Cardiac muscle cell (in vitro differentiated cells and primary cell): ENCODE measurements around the gene ESAM. TPM values are rescaled to one million over a fixed set of nuclear protein-coding genes. Genes with fewer than 3 reads are reported as not detected.

Experiments
- DNase-seq, 2 donors: peaks; one replicate each; pipeline versions ENCODE4 v3.0.0 to v3.0.0-alpha.2; 2010 to 2017; ENCODE audit warnings: low read depth in 1 of 2, low spot score in 1 of 2
- H3K27ac ChIP-seq: fragments of 200-600 bp; sonication (generic); 2 replicates; pipeline ENCODE4 v1.5.1; 2016
- H3K27me3 ChIP-seq: fragments of 200-600 bp; sonication (generic); 2 replicates; pipeline ENCODE4 v1.6.0; 2016; ENCODE audit warnings: control low read depth
- H3K36me3 ChIP-seq: fragments of 200-600 bp; sonication (generic); 2 replicates; pipeline ENCODE4 v1.5.1; 2016; ENCODE audit warnings: control low read depth
- H3K4me1 ChIP-seq: fragments of 200-600 bp; sonication (generic); 2 replicates; pipeline ENCODE4 v1.8.1; 2017; ENCODE audit warnings: low read depth, mild to moderate bottlenecking, mixed run types
- H3K4me3 ChIP-seq: fragments of 200-600 bp; sonication (generic); 2 replicates; pipeline ENCODE4 v1.5.1; 2016; ENCODE audit warnings: mild to moderate bottlenecking
- H3K9me3 ChIP-seq: fragments of 200-600 bp; sonication (generic); 2 replicates; pipeline ENCODE4 v1.5.1; 2017; ENCODE audit warnings: low read depth, mild to moderate bottlenecking, control low read depth
- polyA plus RNA-seq: library from polyadenylated mRNA; unstranded; fragments of >200 nt; fragmentation: Nextera tagmentation; extraction: Ambion mirVana; gene quantifications from 2 replicates; pipeline ENCODE4 v1.2.1, GENCODE V29; 2016
- total RNA-seq: library from RNA; depleted of rRNA; stranded (reverse); fragments of >200 nt; gene quantifications from 2 replicates; pipeline ENCODE4 v1.2.3, GENCODE V29; 2016
- TF ChIP-seq, protein P1 (sequence below): IDR thresholded peaks from 2 replicates; pipeline ENCODE4 v1.5.1; 2012; ENCODE audit warnings: low read depth, mild to moderate bottlenecking, low read length

ESAM gene
- total and polyA plus RNA-seq, 2 experiments from 2014 or later, result 1.8 to 3.3 TPM

DNA sequence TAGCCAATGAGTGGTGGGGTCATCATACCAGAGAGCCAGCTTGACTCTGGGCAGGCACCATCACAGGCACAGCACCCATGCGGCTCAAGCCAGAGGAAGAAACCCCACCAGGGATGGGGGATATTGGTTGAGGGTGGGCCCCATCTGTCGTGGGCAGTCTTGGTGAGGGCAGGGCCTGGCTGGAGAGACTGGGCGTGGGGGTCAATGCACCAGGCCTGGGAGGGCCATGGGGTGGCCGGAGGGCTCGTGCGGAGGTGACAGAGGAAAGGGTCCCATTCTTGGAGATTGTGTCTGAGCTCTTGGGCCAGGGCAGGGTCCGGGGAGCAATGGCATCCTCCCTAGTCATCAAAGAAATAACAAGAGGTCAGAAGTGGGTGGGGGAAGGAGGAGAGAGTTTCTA lies 8.5 kb downstream of the ESAM start:
- no peaks in the 10 kb centered on the region for H3K9me3 ChIP-seq
- H3K27ac ChIP-seq, result no peak overlapping the region
- DNase-seq, result no peak
- no peak overlapping the region for H3K4me3 ChIP-seq
- TF ChIP-seq, protein P1, sequence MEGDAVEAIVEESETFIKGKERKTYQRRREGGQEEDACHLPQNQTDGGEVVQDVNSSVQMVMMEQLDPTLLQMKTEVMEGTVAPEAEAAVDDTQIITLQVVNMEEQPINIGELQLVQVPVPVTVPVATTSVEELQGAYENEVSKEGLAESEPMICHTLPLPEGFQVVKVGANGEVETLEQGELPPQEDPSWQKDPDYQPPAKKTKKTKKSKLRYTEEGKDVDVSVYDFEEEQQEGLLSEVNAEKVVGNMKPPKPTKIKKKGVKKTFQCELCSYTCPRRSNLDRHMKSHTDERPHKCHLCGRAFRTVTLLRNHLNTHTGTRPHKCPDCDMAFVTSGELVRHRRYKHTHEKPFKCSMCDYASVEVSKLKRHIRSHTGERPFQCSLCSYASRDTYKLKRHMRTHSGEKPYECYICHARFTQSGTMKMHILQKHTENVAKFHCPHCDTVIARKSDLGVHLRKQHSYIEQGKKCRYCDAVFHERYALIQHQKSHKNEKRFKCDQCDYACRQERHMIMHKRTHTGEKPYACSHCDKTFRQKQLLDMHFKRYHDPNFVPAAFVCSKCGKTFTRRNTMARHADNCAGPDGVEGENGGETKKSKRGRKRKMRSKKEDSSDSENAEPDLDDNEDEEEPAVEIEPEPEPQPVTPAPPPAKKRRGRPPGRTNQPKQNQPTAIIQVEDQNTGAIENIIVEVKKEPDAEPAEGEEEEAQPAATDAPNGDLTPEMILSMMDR, result no peak
- H3K4me1 ChIP-seq, result no peaks in the 10 kb centered on the region
- H3K27me3 ChIP-seq, result peaks cover 98% of the 10 kb centered on the region
- H3K36me3 ChIP-seq, result no peaks in the 10 kb centered on the region

DNA sequence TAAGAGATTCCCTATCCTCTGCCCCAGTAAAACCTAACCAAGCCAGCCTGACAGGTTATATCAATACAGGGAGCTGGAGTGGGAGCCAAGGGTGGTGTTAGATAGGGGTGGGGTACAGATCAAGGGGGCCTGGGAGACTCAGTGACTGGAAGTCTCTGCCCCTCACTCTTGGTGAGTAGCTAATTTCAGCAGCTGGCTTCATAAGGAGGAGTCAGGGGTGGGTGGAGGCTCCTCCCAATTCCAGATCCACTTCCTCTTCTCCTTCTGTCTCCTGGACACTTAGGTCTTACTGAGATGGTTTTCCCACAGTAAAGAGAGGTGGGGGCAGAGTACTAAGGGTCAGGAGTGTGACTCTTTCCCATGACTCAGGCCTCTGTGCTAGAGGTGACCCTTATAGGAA lies 8.9 kb downstream of the ESAM start:
- H3K27me3 ChIP-seq, result peaks cover 98% of the 10 kb centered on the region
- TF ChIP-seq, protein P1, result no peak
- H3K27ac ChIP-seq, result no peak overlapping the region
- DNase-seq, result no peak
- no peak overlapping the region for H3K4me3 ChIP-seq
- no peaks in the 10 kb centered on the region for H3K36me3 ChIP-seq
- H3K9me3 ChIP-seq, result no peaks in the 10 kb centered on the region
- no peaks in the 10 kb centered on the region for H3K4me1 ChIP-seq

DNA sequence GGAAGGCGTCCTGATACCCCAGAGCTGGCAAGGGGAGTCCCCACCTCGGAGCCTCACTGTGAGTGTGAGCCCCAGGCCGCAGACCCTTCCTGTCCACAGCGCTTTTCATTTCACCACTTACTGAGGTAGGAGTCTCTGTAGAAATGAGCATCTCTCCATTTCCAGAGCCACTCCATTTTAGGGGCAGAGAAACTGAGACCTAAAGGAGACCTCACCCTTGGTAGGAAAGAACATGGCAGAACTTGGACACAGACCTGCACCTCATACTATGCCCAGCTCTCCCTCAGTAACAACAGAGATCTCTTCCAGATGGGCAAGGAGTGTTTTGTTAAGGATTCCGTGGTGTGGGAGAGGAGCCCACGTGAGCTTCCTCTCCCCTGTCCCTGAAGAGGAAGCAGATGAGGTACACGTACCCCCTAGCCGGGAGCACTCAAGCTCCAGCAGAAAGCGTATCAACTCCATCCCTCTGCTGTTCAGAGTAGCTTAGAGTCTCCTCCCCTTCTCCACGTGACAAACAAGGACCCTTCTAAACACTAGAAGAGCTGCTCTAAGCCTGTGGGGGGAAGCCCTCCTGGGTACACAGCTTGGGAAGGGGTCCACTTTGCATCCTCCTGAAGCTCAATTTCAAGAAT lies 9.5 kb downstream of the ESAM start:
- peaks cover 98% of the 10 kb centered on the region for H3K27me3 ChIP-seq
- DNase-seq, result no peak
- H3K27ac ChIP-seq, result no peak overlapping the region
- H3K36me3 ChIP-seq, result no peaks in the 10 kb centered on the region
- TF ChIP-seq, protein P1, result no peak
- H3K9me3 ChIP-seq, result no peaks in the 10 kb centered on the region
- H3K4me3 ChIP-seq, result no peak overlapping the region
- H3K4me1 ChIP-seq, result no peaks in the 10 kb centered on the region

DNA sequence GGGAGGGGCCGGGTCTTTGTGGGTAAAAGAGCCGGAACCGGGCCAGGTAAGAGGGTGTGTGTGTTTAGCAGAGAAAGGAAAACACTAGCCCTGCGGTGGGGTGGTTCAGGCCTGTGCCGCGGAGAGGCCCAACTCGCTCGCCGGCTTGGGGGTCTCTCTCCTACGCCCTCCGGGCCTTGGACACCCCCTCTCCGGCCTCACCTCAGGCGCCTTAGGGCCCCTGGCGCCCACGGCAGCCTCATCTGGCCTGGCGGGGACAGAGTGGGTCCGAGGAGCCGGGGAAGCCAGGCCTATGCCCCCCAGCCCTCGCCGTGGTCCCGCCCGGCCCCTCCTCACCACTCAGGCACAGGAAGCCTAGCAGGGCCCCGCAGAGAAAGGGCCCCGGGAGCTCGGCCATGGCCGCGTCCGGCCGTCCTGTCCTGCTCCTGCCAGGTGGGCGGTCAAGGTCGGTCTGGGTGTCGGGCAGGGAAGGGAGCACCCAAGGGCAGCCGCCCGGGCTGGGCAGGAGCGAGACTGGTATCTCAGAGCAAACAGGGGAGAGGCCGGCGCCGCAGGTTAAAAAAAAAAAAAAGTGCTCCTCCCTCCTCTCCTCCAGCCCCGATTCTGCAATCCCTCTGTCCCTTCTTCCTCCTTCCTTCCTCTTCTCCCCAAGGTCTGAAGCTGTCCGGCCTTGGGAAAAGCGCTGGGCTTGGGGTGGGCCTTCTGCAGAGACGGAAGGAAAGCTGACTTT lies 10.2 kb downstream of the ESAM start, which contains the start of gene VSIG2:
TSS of gene VSIG2 (minus strand) at position 515 of the 730 bp plus-strand sequence. CDS start at position 397, 118 bp downstream.
- Histone ChIP-seq H3K27ac (no peak within 1 kb of the TSS), H3K9me3 (no peaks in the 10 kb centered on the region), H3K27me3 (peaks cover 98% of the 10 kb centered on the region), H3K36me3 (no peaks in the 10 kb centered on the region), H3K4me1 (no peaks in the 10 kb centered on the region), H3K4me3 (no peak within 1 kb of the TSS)
- DNase-seq, result no peak
- TF ChIP-seq, protein P1, result no peak

DNA sequence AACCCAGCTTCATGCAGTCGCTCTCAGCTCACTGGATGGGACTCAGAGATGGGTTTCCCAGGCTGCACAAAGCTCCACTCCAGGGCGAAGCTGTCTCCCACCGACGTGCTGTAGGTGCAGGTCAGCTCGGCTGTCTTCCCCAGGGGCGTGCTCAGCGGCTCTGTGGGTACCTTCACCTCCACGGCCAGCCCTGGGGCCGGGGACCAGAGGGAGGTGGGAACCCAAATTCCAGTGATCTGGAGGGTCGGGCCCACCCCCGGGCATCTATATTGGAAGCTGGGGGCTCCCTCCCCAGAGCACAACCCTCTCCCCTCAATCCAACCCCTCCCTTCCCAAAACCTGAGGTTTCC lies 10.7 kb downstream of the ESAM start:
- Histone ChIP-seq H3K4me3 (no peak overlapping the region), H3K9me3 (no peaks in the 10 kb centered on the region), H3K4me1 (no peaks in the 10 kb centered on the region), H3K27me3 (peaks cover 98% of the 10 kb centered on the region), H3K27ac (no peak overlapping the region), H3K36me3 (no peaks in the 10 kb centered on the region)
- TF ChIP-seq, protein P1, result no peak
- DNase-seq, result no peak
